ENCODE results near the gene DEFB114. TPM values are rescaled to one million over a fixed set of nuclear protein-coding genes. Genes with fewer than 3 reads are reported as not detected.

Gene DEFB114
- total RNA-seq, 1 donor from 2014 or later: not detected

DNA sequence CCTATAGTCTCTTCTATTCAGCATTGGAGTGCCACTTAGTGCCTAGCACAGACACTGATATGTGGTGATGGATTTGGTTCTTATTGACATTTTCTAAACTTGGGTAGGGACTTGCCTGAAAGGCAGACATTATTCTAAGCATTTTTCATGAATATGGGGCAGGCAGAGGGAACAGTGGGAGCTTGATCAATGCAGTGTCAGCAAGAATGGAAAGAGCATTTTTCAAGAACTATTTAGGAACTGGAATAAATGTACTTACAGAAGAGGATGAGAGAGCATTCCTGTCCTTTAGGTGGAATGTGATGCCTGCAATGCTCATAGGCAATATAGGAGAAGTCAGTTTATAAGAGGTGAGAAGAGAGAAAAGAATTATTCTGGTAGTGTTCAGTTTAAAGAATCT, 26.2 kb downstream of the DEFB114 start:
- no peak overlapping the region for H3K4me3 Mint-ChIP-seq
- H3K27me3 Mint-ChIP-seq (ENCODE audit: insufficient read depth, low read depth): peaks cover 2% of the 10 kb centered on the region
- Histone ChIP-seq H3K4me3 (no peak overlapping the region), H3F3A (ENCODE audit: low read depth) (no peaks in the 10 kb centered on the region), H3K9ac (no peak overlapping the region), H3K27ac (no peak overlapping the region), H4K20me1 (ENCODE audit: low read depth) (no peaks in the 10 kb centered on the region), H3K4me2 (no peak overlapping the region), H3K36me3 (no peaks in the 10 kb centered on the region), H3K27me3 (no peaks in the 10 kb centered on the region), H3K9me3 (ENCODE audit: low read depth) (no peaks in the 10 kb centered on the region), H3K4me1 (no peaks in the 10 kb centered on the region), H3K79me2 (ENCODE audit: low read depth) (no peaks in the 10 kb centered on the region), H2AFZ (replicated peaks) (no peak overlapping the region)
- TF ChIP-seq EZH2 (IDR thresholded peaks at IDR 0.05): no peak
- TF ChIP-seq, protein P1, sequence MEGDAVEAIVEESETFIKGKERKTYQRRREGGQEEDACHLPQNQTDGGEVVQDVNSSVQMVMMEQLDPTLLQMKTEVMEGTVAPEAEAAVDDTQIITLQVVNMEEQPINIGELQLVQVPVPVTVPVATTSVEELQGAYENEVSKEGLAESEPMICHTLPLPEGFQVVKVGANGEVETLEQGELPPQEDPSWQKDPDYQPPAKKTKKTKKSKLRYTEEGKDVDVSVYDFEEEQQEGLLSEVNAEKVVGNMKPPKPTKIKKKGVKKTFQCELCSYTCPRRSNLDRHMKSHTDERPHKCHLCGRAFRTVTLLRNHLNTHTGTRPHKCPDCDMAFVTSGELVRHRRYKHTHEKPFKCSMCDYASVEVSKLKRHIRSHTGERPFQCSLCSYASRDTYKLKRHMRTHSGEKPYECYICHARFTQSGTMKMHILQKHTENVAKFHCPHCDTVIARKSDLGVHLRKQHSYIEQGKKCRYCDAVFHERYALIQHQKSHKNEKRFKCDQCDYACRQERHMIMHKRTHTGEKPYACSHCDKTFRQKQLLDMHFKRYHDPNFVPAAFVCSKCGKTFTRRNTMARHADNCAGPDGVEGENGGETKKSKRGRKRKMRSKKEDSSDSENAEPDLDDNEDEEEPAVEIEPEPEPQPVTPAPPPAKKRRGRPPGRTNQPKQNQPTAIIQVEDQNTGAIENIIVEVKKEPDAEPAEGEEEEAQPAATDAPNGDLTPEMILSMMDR (IDR thresholded peaks at IDR 0.05): no peak
- no peak for DNase-seq (ENCODE audit: low spot score)
- no peak overlapping the region for H3K27ac Mint-ChIP-seq
- H3K9me3 Mint-ChIP-seq: no peaks in the 10 kb centered on the region
- H3K4me1 Mint-ChIP-seq: no peaks in the 10 kb centered on the region
- no peaks in the 10 kb centered on the region for H3K36me3 Mint-ChIP-seq

DNA sequence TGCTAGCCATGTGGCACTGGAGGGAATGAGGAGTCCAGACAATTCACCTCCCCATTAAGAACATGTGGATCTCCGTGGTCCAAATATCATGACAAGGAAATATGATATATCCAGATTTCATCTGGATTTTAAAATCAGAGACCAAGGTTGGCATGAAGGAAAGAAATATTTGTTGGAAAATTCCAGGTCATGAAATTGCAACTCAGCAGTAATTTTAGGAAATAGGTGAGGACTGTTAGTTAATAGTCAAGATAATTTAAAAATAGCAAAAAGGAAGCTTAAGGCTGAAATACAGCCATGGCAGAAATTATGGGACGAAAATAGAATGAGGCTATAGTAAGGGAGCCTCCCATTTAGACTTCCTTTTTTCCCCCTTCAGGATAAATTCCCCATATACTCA, 26.9 kb downstream of the DEFB114 start:
- no peak overlapping the region for H3K4me3 Mint-ChIP-seq

DNA sequence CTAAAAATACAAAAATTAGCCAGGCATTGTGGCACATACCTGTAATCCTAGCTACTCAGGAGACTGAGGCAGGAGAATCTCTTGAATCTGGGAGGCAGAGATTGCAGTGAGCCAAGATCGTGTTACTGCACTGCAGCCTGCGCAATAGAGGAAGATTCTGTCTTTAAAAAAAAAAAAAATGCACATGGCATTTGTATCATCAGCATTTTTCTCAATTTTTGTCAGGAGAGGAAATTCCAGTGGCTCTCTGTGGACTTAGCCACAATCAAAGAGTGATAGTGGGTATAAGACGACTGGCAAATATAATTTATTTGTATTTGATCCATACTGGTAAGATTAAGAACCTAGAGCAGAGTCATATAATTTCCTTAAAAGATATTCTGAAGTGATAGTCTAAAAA, 28.6 kb downstream of the DEFB114 start:
- Histone ChIP-seq H3F3A (ENCODE audit: low read depth) (no peaks in the 10 kb centered on the region), H4K20me1 (ENCODE audit: low read depth) (no peaks in the 10 kb centered on the region), H3K4me3 (no peak overlapping the region), H3K4me2 (no peak overlapping the region), H3K79me2 (ENCODE audit: low read depth) (no peaks in the 10 kb centered on the region), H3K36me3 (no peaks in the 10 kb centered on the region), H3K9ac (no peak overlapping the region), H3K27me3 (no peaks in the 10 kb centered on the region), H3K9me3 (ENCODE audit: low read depth) (no peaks in the 10 kb centered on the region), H3K4me1 (peaks cover under 1% of the 10 kb centered on the region), H3K27ac (no peak overlapping the region), H2AFZ (replicated peaks) (no peak overlapping the region)
- H3K9me3 Mint-ChIP-seq: no peaks in the 10 kb centered on the region
- no peaks in the 10 kb centered on the region for H3K4me1 Mint-ChIP-seq
- TF ChIP-seq, protein P1 (IDR thresholded peaks at IDR 0.05): no peak
- TF ChIP-seq EZH2 (IDR thresholded peaks at IDR 0.05) (no peak), EZH2phosphoT487 (IDR thresholded peaks at IDR 0.05) (no peak)
- no peaks in the 10 kb centered on the region for H3K36me3 Mint-ChIP-seq
- no peak for DNase-seq (ENCODE audit: low spot score)
- H3K4me3 Mint-ChIP-seq: no peak overlapping the region
- H3K27me3 Mint-ChIP-seq (ENCODE audit: insufficient read depth, low read depth): peaks cover 2% of the 10 kb centered on the region
- H3K27ac Mint-ChIP-seq: no peak overlapping the region

More for the DNA sequence above, 26.9 kb downstream of the DEFB114 start:
- H3K27ac ChIP-seq: no peak overlapping the region
- H3K27ac Mint-ChIP-seq: no peak overlapping the region
- no peak overlapping the region for H3K4me3 ChIP-seq
- no peaks in the 10 kb centered on the region for H3K9me3 ChIP-seq (ENCODE audit: low read depth)
- no peaks in the 10 kb centered on the region for H3K36me3 ChIP-seq
- H3K4me1 Mint-ChIP-seq: no peaks in the 10 kb centered on the region
- no peaks in the 10 kb centered on the region for H3K9me3 Mint-ChIP-seq
- peaks cover 2% of the 10 kb centered on the region for H3K27me3 Mint-ChIP-seq (ENCODE audit: insufficient read depth, low read depth)
- no peaks in the 10 kb centered on the region for H3K4me1 ChIP-seq
- no peaks in the 10 kb centered on the region for H3F3A ChIP-seq (ENCODE audit: low read depth)
- TF ChIP-seq, protein P1 (IDR thresholded peaks at IDR 0.05): no peak
- TF ChIP-seq EZH2phosphoT487 (IDR thresholded peaks at IDR 0.05) (no peak), EZH2 (IDR thresholded peaks at IDR 0.05) (no peak)
- no peaks in the 10 kb centered on the region for H3K79me2 ChIP-seq (ENCODE audit: low read depth)
- H4K20me1 ChIP-seq (ENCODE audit: low read depth): no peaks in the 10 kb centered on the region
- no peak overlapping the region for H2AFZ ChIP-seq (replicated peaks)
- no peaks in the 10 kb centered on the region for H3K36me3 Mint-ChIP-seq
- DNase-seq (ENCODE audit: low spot score): no peak
- H3K4me2 ChIP-seq: no peak overlapping the region
- no peak overlapping the region for H3K9ac ChIP-seq
- H3K27me3 ChIP-seq: no peaks in the 10 kb centered on the region

All from neural progenitor cell (in vitro differentiated cells).